Activated CD4-positive, alpha-beta memory T cell treated with anti-CD3 and anti-CD28 coated beads, Interleukin-2, amount 10 ng/mL, durations not matched to agents 7 days and 5 days (primary cell): Measurements from ENCODE around the gene GCM1. TPM values are rescaled to one million over a fixed set of nuclear protein-coding genes. Genes with fewer than 3 reads are reported as not detected.

Experiments
- CTCF ChIA-PET: fragments of 350-600 bp; sonication (Branson Sonifier 250); formaldehyde crosslinking; loops from one replicate; lab custom pipeline; 2021; ENCODE audit warnings: antibody characterized with exemption, inconsistent platforms; lab: Charles Lee
- POLR2A ChIA-PET: fragments of 350-600 bp; sonication (Branson Sonifier 250); formaldehyde crosslinking; loops from one replicate; lab custom pipeline; 2021; ENCODE audit warnings: antibody characterized with exemption; lab: Charles Lee
- DNase-seq: peaks from one replicate; pipeline ENCODE4 v3.0.0-alpha.2; 2020
- H3K27ac Mint-ChIP-seq: one replicate; pipeline ENCODE4 v1.8.0; 2021; ENCODE audit warnings: mild to moderate bottlenecking, mixed read lengths
- H3K27me3 Mint-ChIP-seq: one replicate; pipeline ENCODE4 v1.8.0; 2021; ENCODE audit warnings: mixed read lengths
- H3K36me3 Mint-ChIP-seq: one replicate; pipeline ENCODE4 v1.8.0; 2021; ENCODE audit warnings: low read depth, mixed read lengths
- H3K4me1 Mint-ChIP-seq: one replicate; pipeline ENCODE4 v1.8.0; 2021; ENCODE audit warnings: mixed read lengths
- H3K4me3 Mint-ChIP-seq: one replicate; pipeline ENCODE4 v1.8.0; 2021; ENCODE audit warnings: mild to moderate bottlenecking, mixed read lengths
- H3K9me3 Mint-ChIP-seq: one replicate; pipeline ENCODE4 v1.8.0; 2021; ENCODE audit warnings: mixed read lengths
- total RNA-seq, 2 experiments: library from RNA; stranded (reverse); gene quantifications; one replicate each; pipeline ENCODE4 v1.2.3, GENCODE V29; 2021

The GCM1 gene
- total RNA-seq, 2 experiments from 2014 or later, result 0.10 TPM; not detected in 1

DNA sequence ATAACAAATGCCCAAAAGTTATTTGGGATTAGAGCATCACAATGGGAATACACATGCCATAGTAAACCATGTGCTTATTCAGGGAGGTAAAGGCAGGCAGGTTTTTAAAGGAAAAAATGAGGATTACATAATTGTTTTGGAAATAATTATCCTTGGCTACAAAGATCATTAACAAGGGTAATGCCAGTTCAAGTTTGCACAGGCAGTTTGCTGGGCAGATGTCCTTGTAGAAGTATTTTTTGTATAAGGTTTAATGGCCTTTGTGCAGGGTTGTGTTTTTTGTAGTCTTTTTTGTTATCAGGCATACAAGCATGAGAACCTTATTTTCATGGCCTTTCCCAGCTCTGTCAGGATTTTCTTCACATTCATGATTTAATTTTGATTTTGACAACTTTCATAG, 58.7 kb downstream of the GCM1 start:
- POLR2A ChIA-PET, result no interaction called here
- no peaks in the 10 kb centered on the region for H3K9me3 Mint-ChIP-seq
- no peak overlapping the region for H3K27ac Mint-ChIP-seq
- no peak overlapping the region for H3K4me3 Mint-ChIP-seq
- H3K36me3 Mint-ChIP-seq, result peaks cover 45% of the 10 kb centered on the region
- DNase-seq, result no peak
- CTCF ChIA-PET, result no interaction called here
- H3K27me3 Mint-ChIP-seq, result no peaks in the 10 kb centered on the region
- peaks cover 9% of the 10 kb centered on the region for H3K4me1 Mint-ChIP-seq

DNA sequence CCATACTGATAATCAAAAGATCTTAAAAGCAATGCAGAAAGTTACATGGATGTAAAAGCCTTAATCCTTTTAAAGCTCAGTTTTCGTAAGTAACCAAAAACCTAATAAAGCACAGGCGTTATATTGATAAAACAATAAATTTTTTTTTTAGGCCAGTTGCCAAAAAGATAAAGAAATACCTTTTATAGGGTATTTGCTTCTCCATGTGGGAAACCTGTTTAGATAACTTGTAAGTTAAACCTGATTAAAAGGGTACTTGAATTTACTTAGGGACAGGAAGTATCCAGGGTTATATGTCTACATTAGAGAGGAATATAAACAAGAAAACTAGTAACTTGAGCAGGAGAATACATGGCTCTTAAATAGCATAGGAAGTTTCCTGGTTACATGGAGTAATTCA, 62.3 kb downstream of the GCM1 start:
- POLR2A ChIA-PET, result no interaction called here
- H3K4me1 Mint-ChIP-seq, result peaks cover 2% of the 10 kb centered on the region
- no peak overlapping the region for H3K4me3 Mint-ChIP-seq
- H3K27ac Mint-ChIP-seq, result no peak overlapping the region
- DNase-seq, result no peak
- CTCF ChIA-PET, result no interaction called here
- H3K27me3 Mint-ChIP-seq, result no peaks in the 10 kb centered on the region
- peaks cover 55% of the 10 kb centered on the region for H3K36me3 Mint-ChIP-seq
- no peaks in the 10 kb centered on the region for H3K9me3 Mint-ChIP-seq

DNA sequence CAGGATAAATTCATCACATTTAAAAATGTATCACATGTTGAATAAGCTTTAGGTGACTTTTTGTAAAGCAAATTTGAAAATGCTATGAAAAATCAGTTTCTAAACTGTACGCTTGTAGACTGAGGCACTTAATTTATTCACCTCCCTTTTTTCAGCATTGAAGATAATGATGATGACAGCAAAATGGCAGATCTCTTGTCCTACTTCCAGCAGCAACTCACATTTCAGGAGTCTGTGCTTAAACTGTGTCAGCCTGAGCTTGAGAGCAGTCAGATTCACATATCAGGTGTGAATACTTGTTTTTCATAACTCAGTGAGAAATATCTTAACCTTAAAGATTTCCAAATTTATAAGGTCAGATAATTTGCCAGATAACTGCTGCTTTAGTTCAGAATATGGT, 67.8 kb downstream of the GCM1 start:
- Mint-ChIP-seq H3K4me3 (no peak overlapping the region), H3K36me3 (peaks cover 57% of the 10 kb centered on the region), H3K9me3 (no peaks in the 10 kb centered on the region), H3K27ac (no peak overlapping the region), H3K4me1 (no peaks in the 10 kb centered on the region), H3K27me3 (no peaks in the 10 kb centered on the region)
- no peak for DNase-seq
- POLR2A ChIA-PET, result no interaction called here
- CTCF ChIA-PET, result no interaction called here

Other genes starting within 250 kb of the GCM1 start
- gene GSTA3, start 239.1 kb downstream of the GCM1 start, total RNA-seq, result not detected
- 10 to 100 TPM; 13.0 TPM for gene GSTA4, start 153.6 kb downstream of the GCM1 start, total RNA-seq
- gene CILK1, start 87.0 kb downstream of the GCM1 start, total RNA-seq, result 10 to 100 TPM in 1 of 2 experiments, 1 to 10 TPM in 1; 9.9 to 10.5 TPM
- 10 to 100 TPM; 72.2 to 74.1 TPM for gene FBXO9, start 83.4 kb downstream of the GCM1 start, total RNA-seq
- gene ELOVL5, start 200.1 kb upstream of the GCM1 start, total RNA-seq, result 100 to 1,000 TPM; 157 to 162 TPM